LNCAP (cell line): Measurements from ENCODE around the gene DNAAF3.

Experiments
- TF ChIP-seq, protein P1 (sequence below): fragments of 450-650 bp; IDR thresholded peaks from 2 replicates; pipeline ENCODE4 v1.5.1; 2017; ENCODE audit warnings: mild to moderate bottlenecking

The DNAAF3 gene

GRCh38 chr19:55173714-55174409, 7.4 kb upstream of the DNAAF3 start:
- TF ChIP-seq, protein P1, sequence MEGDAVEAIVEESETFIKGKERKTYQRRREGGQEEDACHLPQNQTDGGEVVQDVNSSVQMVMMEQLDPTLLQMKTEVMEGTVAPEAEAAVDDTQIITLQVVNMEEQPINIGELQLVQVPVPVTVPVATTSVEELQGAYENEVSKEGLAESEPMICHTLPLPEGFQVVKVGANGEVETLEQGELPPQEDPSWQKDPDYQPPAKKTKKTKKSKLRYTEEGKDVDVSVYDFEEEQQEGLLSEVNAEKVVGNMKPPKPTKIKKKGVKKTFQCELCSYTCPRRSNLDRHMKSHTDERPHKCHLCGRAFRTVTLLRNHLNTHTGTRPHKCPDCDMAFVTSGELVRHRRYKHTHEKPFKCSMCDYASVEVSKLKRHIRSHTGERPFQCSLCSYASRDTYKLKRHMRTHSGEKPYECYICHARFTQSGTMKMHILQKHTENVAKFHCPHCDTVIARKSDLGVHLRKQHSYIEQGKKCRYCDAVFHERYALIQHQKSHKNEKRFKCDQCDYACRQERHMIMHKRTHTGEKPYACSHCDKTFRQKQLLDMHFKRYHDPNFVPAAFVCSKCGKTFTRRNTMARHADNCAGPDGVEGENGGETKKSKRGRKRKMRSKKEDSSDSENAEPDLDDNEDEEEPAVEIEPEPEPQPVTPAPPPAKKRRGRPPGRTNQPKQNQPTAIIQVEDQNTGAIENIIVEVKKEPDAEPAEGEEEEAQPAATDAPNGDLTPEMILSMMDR = no peak

- TF ChIP-seq, protein P1 = no peak
These were observed 6.8 kb upstream of the DNAAF3 start for GRCh38 chr19:55173186-55173713.

DNA sequence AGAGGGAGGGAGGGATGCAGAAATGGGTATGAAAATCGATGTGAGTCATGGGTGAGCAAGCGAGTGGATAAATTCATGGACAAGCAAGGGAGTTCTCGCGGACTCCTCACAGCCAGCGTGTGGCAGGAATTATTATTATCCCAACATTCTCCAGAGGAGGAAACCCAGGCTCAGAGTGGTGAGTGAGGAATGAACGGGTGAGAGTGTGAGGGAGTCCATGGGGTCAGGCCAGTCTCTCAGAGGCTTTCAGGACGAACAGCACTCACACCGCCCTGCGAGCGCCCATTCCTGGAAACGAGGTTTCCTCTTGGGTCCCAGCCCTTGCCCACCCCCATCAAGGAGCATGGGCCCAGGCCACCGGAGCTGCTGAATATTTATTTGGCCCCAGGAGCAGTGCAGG, 6.3 kb upstream of the DNAAF3 start:
- TF ChIP-seq, protein P1 = no peak

DNA sequence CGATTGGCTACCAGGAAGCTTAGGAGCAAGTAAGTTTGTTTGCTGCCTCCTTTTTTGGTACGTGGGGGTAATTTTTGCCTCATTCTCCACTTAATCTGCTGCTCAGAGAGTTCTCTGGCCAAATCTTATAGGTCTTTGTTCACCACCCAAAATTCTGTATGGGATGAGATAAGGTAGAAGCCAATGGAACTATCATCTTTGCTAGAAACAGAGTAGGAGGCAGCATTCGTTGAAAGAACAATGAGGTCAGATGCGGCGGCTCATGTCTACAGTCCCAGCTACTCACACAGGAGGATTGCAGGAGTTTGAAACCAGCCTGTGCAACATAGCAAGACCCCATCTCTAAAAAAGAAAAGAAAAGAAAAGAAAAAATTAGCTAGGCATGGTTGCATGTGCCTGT, 5.0 kb upstream of the DNAAF3 start:
- TF ChIP-seq, protein P1 = no peak

GRCh38 chr19:55169136-55169535, 2.7 kb upstream of the DNAAF3 start:
- TF ChIP-seq, protein P1 = no peak

GRCh38 chr19:55165952-55166529, 372 bp downstream of the DNAAF3 start:
- TF ChIP-seq, protein P1 = peak; percentile 79

- TF ChIP-seq, protein P1 = no peak
These were observed 4.7 kb downstream of the DNAAF3 start for GRCh38 chr19:55161571-55162322.
